ENCODE measurements around the gene DCTN5. TPM values are rescaled to one million over a fixed set of nuclear protein-coding genes. Genes with fewer than 3 reads are reported as not detected.
A peak's percentile ranks its signal among the peaks of the same experiment; 100 is the strongest.
"Not testable (repeated sequence)": the region's sequence is repeated elsewhere in the genome, so short reads cannot be mapped to it uniquely, and the experiment has no call there.

DCTN5 gene
- total and polyA plus RNA-seq, 7 experiments from 2014 or later: 34.9 to 100 (median 54.0) TPM

- no peak overlapping the region for H3K27ac Mint-ChIP-seq
- H3K4me1 Mint-ChIP-seq: peaks cover 0 to 2% (median 0%) of the 10 kb centered on the region in 7 donors
- POLR2A ChIA-PET: interaction anchor here (0.7 kb wide), 1 partner anchor 11 kb away, joined by 3 read pairs; no protein-coding TSS in a partner anchor
Observed at GRCh38 chr16:23607726-23608125, 33.5 kb upstream of the DCTN5 start.

GRCh38 chr16:23608194-23608593, 33.1 kb upstream of the DCTN5 start:
- no peak for ATAC-seq
- Histone ChIP-seq H3K36me3 (ENCODE audit: control insufficient read depth in 2 of 3, insufficient read depth in 3 of 3, low read length in 3 of 3) (peaks cover 0 to 29% (median 0%) of the 10 kb centered on the region in 3 experiments), H3K4me3 (ENCODE audit: low read length) (no peak overlapping the region), H3K9me3 (ENCODE audit: control insufficient read depth in 2 of 3, low read length in 3 of 3) (no peaks in the 10 kb centered on the region), H3K4me1 (ENCODE audit: control insufficient read depth in 2 of 2, insufficient read depth in 2 of 2, low read length in 2 of 2) (no peaks in the 10 kb centered on the region), H3K27ac (ENCODE audit: low read depth, low read length) (no peak overlapping the region), H3K27me3 (ENCODE audit: control insufficient read depth in 2 of 2, insufficient read depth in 2 of 2, low read length in 2 of 2) (no peaks in the 10 kb centered on the region)
- Mint-ChIP-seq H3K4me1 (peaks cover 0 to 2% (median 0%) of the 10 kb centered on the region in 7 donors), H3K27me3 (no peaks in the 10 kb centered on the region), H3K36me3 (peaks cover 4 to 17% (median 5%) of the 10 kb centered on the region in 5 donors), H3K4me3 (no peak overlapping the region), H3K27ac (peak overlapping the region in 1 of 9 donors; percentile 60), H3K9me3 (no peaks in the 10 kb centered on the region)
- CTCF ChIA-PET: no interaction called here
- intact Hi-C loops (cut with micrococcal nuclease): loop anchor here in 1 of 2 donors (5.0 kb wide), 1 partner anchor 36 kb away; no protein-coding TSS in a partner anchor
- POLR2A ChIA-PET: no interaction called here
- no peak for DNase-seq

More at GRCh38 chr16:23607726-23608125, 33.5 kb upstream of the DCTN5 start:
- CTCF ChIA-PET: no interaction called here
- H3K4me3 ChIP-seq (ENCODE audit: low read length): no peak overlapping the region
- H3K9me3 ChIP-seq (ENCODE audit: control insufficient read depth in 2 of 3, low read length in 3 of 3): no peaks in the 10 kb centered on the region
- H3K9me3 Mint-ChIP-seq: no peaks in the 10 kb centered on the region
- peaks cover 4 to 18% (median 5%) of the 10 kb centered on the region in 5 donors for H3K36me3 Mint-ChIP-seq
- no peak for DNase-seq
- no peaks in the 10 kb centered on the region for H3K27me3 Mint-ChIP-seq
- no peak overlapping the region for H3K27ac ChIP-seq (ENCODE audit: low read depth, low read length)
- no peaks in the 10 kb centered on the region for H3K27me3 ChIP-seq (ENCODE audit: control insufficient read depth in 2 of 2, insufficient read depth in 2 of 2, low read length in 2 of 2)
- ATAC-seq: no peak
- no peak overlapping the region for H3K4me3 Mint-ChIP-seq
- H3K4me1 ChIP-seq (ENCODE audit: control insufficient read depth in 2 of 2, insufficient read depth in 2 of 2, low read length in 2 of 2): no peaks in the 10 kb centered on the region
- peaks cover 0 to 27% (median 0%) of the 10 kb centered on the region in 3 experiments for H3K36me3 ChIP-seq (ENCODE audit: control insufficient read depth in 2 of 3, insufficient read depth in 3 of 3, low read length in 3 of 3)
- intact Hi-C loops (cut with micrococcal nuclease): loop anchor here in 1 of 2 donors (5.0 kb wide), 1 partner anchor 35 kb away; no protein-coding TSS in a partner anchor

- CTCF ChIA-PET: no interaction called here
- peaks cover 4 to 14% (median 8%) of the 10 kb centered on the region in 5 donors for H3K36me3 Mint-ChIP-seq
- intact Hi-C loops (cut with micrococcal nuclease): loop anchor here in 1 of 2 donors (5.0 kb wide), 1 partner anchor 38 kb away; no protein-coding TSS in a partner anchor
Observed at GRCh38 chr16:23609929-23610328, 31.3 kb upstream of the DCTN5 start.

GRCh38 chr16:23610905-23611304, 30.4 kb upstream of the DCTN5 start:
- H3K4me1 ChIP-seq (ENCODE audit: control insufficient read depth in 2 of 2, insufficient read depth in 2 of 2, low read length in 2 of 2); H3K27me3 Mint-ChIP-seq; H3K4me1 Mint-ChIP-seq; CTCF ChIA-PET; intact Hi-C loops (cut with micrococcal nuclease); H3K4me3 Mint-ChIP-seq; H3K27ac Mint-ChIP-seq; H3K4me3 ChIP-seq (ENCODE audit: low read length); H3K9me3 Mint-ChIP-seq; H3K27ac ChIP-seq (ENCODE audit: low read depth, low read length); H3K9me3 ChIP-seq (ENCODE audit: control insufficient read depth in 2 of 3, low read length in 3 of 3); DNase-seq; H3K27me3 ChIP-seq (ENCODE audit: control insufficient read depth in 2 of 2, insufficient read depth in 2 of 2, low read length in 2 of 2); ATAC-seq; POLR2A ChIA-PET: not testable (repeated sequence)
- peaks cover 4 to 15% (median 9%) of the 10 kb centered on the region in 5 donors for H3K36me3 Mint-ChIP-seq
- peaks cover 0 to 24% (median 0%) of the 10 kb centered on the region in 3 experiments for H3K36me3 ChIP-seq (ENCODE audit: control insufficient read depth in 2 of 3, insufficient read depth in 3 of 3, low read length in 3 of 3)

More at GRCh38 chr16:23609929-23610328, 31.3 kb upstream of the DCTN5 start:
- DNase-seq (no peak), ATAC-seq (no peak)
- Mint-ChIP-seq H3K27ac (no peak overlapping the region), H3K27me3 (no peaks in the 10 kb centered on the region), H3K9me3 (no peaks in the 10 kb centered on the region), H3K4me1 (no peaks in the 10 kb centered on the region), H3K4me3 (no peak overlapping the region)
- H3K4me3 ChIP-seq (ENCODE audit: low read length): no peak overlapping the region
- no peaks in the 10 kb centered on the region for H3K4me1 ChIP-seq (ENCODE audit: control insufficient read depth in 2 of 2, insufficient read depth in 2 of 2, low read length in 2 of 2)
- H3K27ac ChIP-seq (ENCODE audit: low read depth, low read length): no peak overlapping the region
- peaks cover 0 to 24% (median 0%) of the 10 kb centered on the region in 3 experiments for H3K36me3 ChIP-seq (ENCODE audit: control insufficient read depth in 2 of 3, insufficient read depth in 3 of 3, low read length in 3 of 3)
- no peaks in the 10 kb centered on the region for H3K27me3 ChIP-seq (ENCODE audit: control insufficient read depth in 2 of 2, insufficient read depth in 2 of 2, low read length in 2 of 2)
- no peaks in the 10 kb centered on the region for H3K9me3 ChIP-seq (ENCODE audit: control insufficient read depth in 2 of 3, low read length in 3 of 3)
- POLR2A ChIA-PET: interaction anchor here (0.6 to 0.7 kb wide), 2 partner anchors 9 to 130 kb away, joined by 3 read pairs; no protein-coding TSS in a partner anchor

- CTCF ChIA-PET: interaction anchor here (0.6 kb wide), 1 partner anchor 73 kb away, joined by 3 read pairs; no protein-coding TSS in a partner anchor
- Mint-ChIP-seq H3K36me3 (peaks cover 4 to 21% (median 13%) of the 10 kb centered on the region in 5 donors), H3K27me3 (no peaks in the 10 kb centered on the region), H3K27ac (no peak overlapping the region), H3K9me3 (no peaks in the 10 kb centered on the region), H3K4me1 (no peaks in the 10 kb centered on the region), H3K4me3 (no peak overlapping the region)
- Histone ChIP-seq H3K9me3 (ENCODE audit: control insufficient read depth in 2 of 3, low read length in 3 of 3) (no peaks in the 10 kb centered on the region), H3K4me1 (ENCODE audit: control insufficient read depth in 2 of 2, insufficient read depth in 2 of 2, low read length in 2 of 2) (no peaks in the 10 kb centered on the region), H3K27ac (ENCODE audit: low read depth, low read length) (no peak overlapping the region), H3K27me3 (ENCODE audit: control insufficient read depth in 2 of 2, insufficient read depth in 2 of 2, low read length in 2 of 2) (no peaks in the 10 kb centered on the region), H3K36me3 (ENCODE audit: control insufficient read depth in 2 of 3, insufficient read depth in 3 of 3, low read length in 3 of 3) (peaks cover 0 to 25% (median 0%) of the 10 kb centered on the region in 3 experiments), H3K4me3 (ENCODE audit: low read length) (no peak overlapping the region)
- intact Hi-C loops (cut with micrococcal nuclease): no loop called here
- ATAC-seq (no peak), DNase-seq (no peak)
- POLR2A ChIA-PET: no interaction called here
Observed at GRCh38 chr16:23611936-23612335, 29.3 kb upstream of the DCTN5 start.

- Mint-ChIP-seq H3K4me1 (no peaks in the 10 kb centered on the region), H3K9me3 (no peaks in the 10 kb centered on the region), H3K27ac (peak overlapping the region in 1 of 9 donors; percentile 37), H3K4me3 (no peak overlapping the region), H3K36me3 (peaks cover 0 to 30% (median 18%) of the 10 kb centered on the region in 5 donors), H3K27me3 (no peaks in the 10 kb centered on the region)
- Histone ChIP-seq H3K4me3 (ENCODE audit: low read length) (no peak overlapping the region), H3K27ac (ENCODE audit: low read depth, low read length) (no peak overlapping the region), H3K27me3 (ENCODE audit: control insufficient read depth in 2 of 2, insufficient read depth in 2 of 2, low read length in 2 of 2) (no peaks in the 10 kb centered on the region), H3K36me3 (ENCODE audit: control insufficient read depth in 2 of 3, insufficient read depth in 3 of 3, low read length in 3 of 3) (peaks cover 0 to 45% (median 4%) of the 10 kb centered on the region in 3 experiments), H3K4me1 (ENCODE audit: control insufficient read depth in 2 of 2, insufficient read depth in 2 of 2, low read length in 2 of 2) (no peaks in the 10 kb centered on the region), H3K9me3 (ENCODE audit: control insufficient read depth in 2 of 3, low read length in 3 of 3) (no peaks in the 10 kb centered on the region)
- intact Hi-C loops (cut with micrococcal nuclease): no loop called here
- CTCF ChIA-PET: no interaction called here
- POLR2A ChIA-PET: interaction anchor here (0.5 kb wide), 1 partner anchor 126 kb away, joined by 4 read pairs; no protein-coding TSS in a partner anchor
- ATAC-seq (no peak), DNase-seq (no peak)
Observed at GRCh38 chr16:23615805-23616204, 25.5 kb upstream of the DCTN5 start.

GRCh38 chr16:23624092-23624491, 17.2 kb upstream of the DCTN5 start:
- CTCF ChIA-PET: no interaction called here
- H3K4me1 ChIP-seq (ENCODE audit: control insufficient read depth in 2 of 2, insufficient read depth in 2 of 2, low read length in 2 of 2): no peaks in the 10 kb centered on the region
- POLR2A ChIA-PET: no interaction called here
- H3K27me3 Mint-ChIP-seq: no peaks in the 10 kb centered on the region
- intact Hi-C loops (cut with micrococcal nuclease): no loop called here
- no peak overlapping the region for H3K27ac Mint-ChIP-seq
- H3K4me3 Mint-ChIP-seq: no peak overlapping the region
- no peak for DNase-seq
- H3K4me3 ChIP-seq (ENCODE audit: low read length): no peak overlapping the region
- peaks cover 4 to 78% (median 8%) of the 10 kb centered on the region in 3 experiments for H3K36me3 ChIP-seq (ENCODE audit: control insufficient read depth in 2 of 3, insufficient read depth in 3 of 3, low read length in 3 of 3)
- H3K36me3 Mint-ChIP-seq: peaks cover 12 to 61% (median 30%) of the 10 kb centered on the region in 5 donors
- no peaks in the 10 kb centered on the region for H3K27me3 ChIP-seq (ENCODE audit: control insufficient read depth in 2 of 2, insufficient read depth in 2 of 2, low read length in 2 of 2)
- H3K4me1 Mint-ChIP-seq: peaks cover 0 to under 1% (median 0%) of the 10 kb centered on the region in 7 donors
- H3K9me3 Mint-ChIP-seq: no peaks in the 10 kb centered on the region
- H3K27ac ChIP-seq (ENCODE audit: low read depth, low read length): no peak overlapping the region
- H3K9me3 ChIP-seq (ENCODE audit: control insufficient read depth in 2 of 3, low read length in 3 of 3): no peaks in the 10 kb centered on the region
- ATAC-seq: no peak

Measured in naive thymus-derived CD4-positive, alpha-beta T cell (primary cell).